SK-N-DZ (cell line): ENCODE data around the gene CHTF8.

Experiments used
- DNase-seq: peaks from one replicate; pipeline ENCODE4 v3.0.0-alpha.2; 2015; ENCODE audit warnings: low spot score
- small RNA-seq, 2 experiments: library from RNA; depleted of rRNA; stranded (forward); fragments of <200 nt; gene quantifications; one replicate each; pipeline ENCODE3, GENCODE V24; 2014

The CHTF8 gene

GRCh38 chr16:69085032-69085695 lies 47.2 kb downstream of the CHTF8 start:
- no peak for DNase-seq

- DNase-seq = no peak
Observed at GRCh38 chr16:69084289-69084688, 48.1 kb downstream of the CHTF8 start.

GRCh38 chr16:69083306-69083941 lies 49.0 kb downstream of the CHTF8 start:
- no peak for DNase-seq

- no peak for DNase-seq
Observed at GRCh38 chr16:69079697-69080096, 52.7 kb downstream of the CHTF8 start.

GRCh38 chr16:69078073-69078472 lies 54.3 kb downstream of the CHTF8 start:
- DNase-seq = no peak

- DNase-seq = no peak
Observed at GRCh38 chr16:69077251-69077650, 55.1 kb downstream of the CHTF8 start.

GRCh38 chr16:69073181-69073702 lies 59.1 kb downstream of the CHTF8 start:
- no peak for DNase-seq

- DNase-seq = no peak
Observed at GRCh38 chr16:69072640-69072974, 59.8 kb downstream of the CHTF8 start.

GRCh38 chr16:69071036-69071435 lies 61.4 kb downstream of the CHTF8 start:
- no peak for DNase-seq

- DNase-seq = no peak
Observed at GRCh38 chr16:69069504-69069903, 62.9 kb downstream of the CHTF8 start.

Small RNAs within 50 kb of the gene (small RNA-seq; reads per million reads assigned to genes)
- gene RNU6-22P = 0 to 0.03 reads per million in 2 experiments
